ENCODE data around the gene UNC45A. TPM values are rescaled to one million over a fixed set of nuclear protein-coding genes. Genes with fewer than 3 reads are reported as not detected.

Gene UNC45A
- polyA plus RNA-seq, 1 experiment = 63.3 TPM

DNA sequence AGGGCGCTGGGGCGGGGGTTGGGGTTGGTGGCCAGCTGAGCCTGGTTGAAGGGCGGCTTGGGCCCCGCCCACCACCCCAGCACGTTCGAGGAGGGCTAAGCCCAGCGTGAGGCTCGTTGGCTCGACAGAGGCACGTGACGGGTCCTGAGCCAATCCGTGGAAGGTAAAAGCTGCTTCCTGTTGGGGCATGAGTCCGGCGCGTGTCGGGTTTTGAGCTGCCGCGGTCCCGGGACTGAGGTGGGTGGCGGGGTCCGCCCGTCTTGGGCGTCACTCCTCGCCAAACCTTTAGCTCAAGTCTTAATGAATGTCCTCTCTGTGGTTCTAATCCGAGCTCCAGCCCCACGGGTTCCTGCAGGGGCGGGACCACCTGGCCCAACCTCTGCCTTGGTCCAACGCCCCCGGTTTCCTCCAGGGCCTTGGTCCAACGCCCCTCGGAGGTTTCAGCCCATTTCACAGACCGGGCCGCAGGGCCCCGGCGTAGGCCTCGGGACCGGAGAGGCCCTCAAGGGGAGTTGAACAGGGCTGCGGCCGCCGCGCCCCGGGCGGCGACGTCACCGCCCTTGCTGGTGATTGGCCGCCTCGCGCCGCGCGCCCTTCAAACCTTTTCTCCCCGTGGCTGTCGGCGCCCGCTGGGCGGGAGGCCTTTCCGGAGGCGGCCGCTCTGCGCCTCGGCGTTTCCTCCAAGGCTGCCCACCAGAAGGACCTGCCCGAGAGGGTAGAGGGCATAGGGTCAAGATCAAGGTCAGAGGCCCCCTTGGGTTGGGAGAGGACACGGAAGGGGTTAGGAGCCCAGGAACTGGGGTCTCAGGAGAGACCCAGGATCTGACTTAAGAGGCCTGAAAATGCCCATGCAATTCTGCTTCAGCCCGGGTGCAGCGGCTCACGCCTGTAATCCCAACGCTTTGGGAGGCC, 19.9 kb downstream of the UNC45A start, which contains the start of gene RCCD1:
RCCD1 (plus strand) TSS at position 173 of the 912 bp plus-strand sequence. CDS start 1,851 bp downstream, outside the sequence.
- POLR2A ChIA-PET = interaction anchor here (0.7 to 2.4 kb wide), 5 partner anchors 11 to 317 kb away, joined by 3 to 26 read pairs (median 6); partner anchors contain the start of gene UNC45A
- Histone ChIP-seq H3K27me3 (ENCODE audit: control insufficient read depth, insufficient read depth, low read length) (no peaks in the 10 kb centered on the region), H3K4me3 (ENCODE audit: low read depth, low read length) (peak within 1 kb of the TSS; percentile 84), H3K27ac (ENCODE audit: low read depth, low read length) (peak within 1 kb of the TSS; percentile 86), H3K9me3 (ENCODE audit: control insufficient read depth, insufficient read depth, low read length) (peaks cover 3% of the 10 kb centered on the region; the same call in 1 of the 2 replicates)
- DNase-seq (ENCODE audit: low read depth, low spot score) = peak; percentile 84
- TF ChIP-seq, protein P1, sequence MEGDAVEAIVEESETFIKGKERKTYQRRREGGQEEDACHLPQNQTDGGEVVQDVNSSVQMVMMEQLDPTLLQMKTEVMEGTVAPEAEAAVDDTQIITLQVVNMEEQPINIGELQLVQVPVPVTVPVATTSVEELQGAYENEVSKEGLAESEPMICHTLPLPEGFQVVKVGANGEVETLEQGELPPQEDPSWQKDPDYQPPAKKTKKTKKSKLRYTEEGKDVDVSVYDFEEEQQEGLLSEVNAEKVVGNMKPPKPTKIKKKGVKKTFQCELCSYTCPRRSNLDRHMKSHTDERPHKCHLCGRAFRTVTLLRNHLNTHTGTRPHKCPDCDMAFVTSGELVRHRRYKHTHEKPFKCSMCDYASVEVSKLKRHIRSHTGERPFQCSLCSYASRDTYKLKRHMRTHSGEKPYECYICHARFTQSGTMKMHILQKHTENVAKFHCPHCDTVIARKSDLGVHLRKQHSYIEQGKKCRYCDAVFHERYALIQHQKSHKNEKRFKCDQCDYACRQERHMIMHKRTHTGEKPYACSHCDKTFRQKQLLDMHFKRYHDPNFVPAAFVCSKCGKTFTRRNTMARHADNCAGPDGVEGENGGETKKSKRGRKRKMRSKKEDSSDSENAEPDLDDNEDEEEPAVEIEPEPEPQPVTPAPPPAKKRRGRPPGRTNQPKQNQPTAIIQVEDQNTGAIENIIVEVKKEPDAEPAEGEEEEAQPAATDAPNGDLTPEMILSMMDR (IDR thresholded peaks at IDR 0.05; ENCODE audit: low read depth, low read length) = no peak
- CTCF ChIA-PET = interaction anchor here (0.6 to 8.7 kb wide), 10 partner anchors 10 to 672 kb away, joined by 3 to 157 read pairs (median 28); partner anchors contain the start of genes HDDC3 and UNC45A

GRCh38 chr15:90955624-90956273, 20.7 kb downstream of the UNC45A start:
- Histone ChIP-seq H3K27me3 (ENCODE audit: control insufficient read depth, insufficient read depth, low read length) (no peaks in the 10 kb centered on the region), H3K27ac (ENCODE audit: low read depth, low read length) (no peak overlapping the region), H3K9me3 (ENCODE audit: control insufficient read depth, insufficient read depth, low read length) (peaks cover 3% of the 10 kb centered on the region; the same call in 1 of the 2 replicates), H3K4me3 (ENCODE audit: low read depth, low read length) (peak overlapping the region; percentile 84; the same call in 1 of the 2 replicates)
- POLR2A ChIA-PET = interaction anchor here (1.3 kb wide), 1 partner anchor 316 kb away, joined by 6 read pairs; no protein-coding TSS in a partner anchor
- CTCF ChIA-PET = interaction anchor here (0.6 to 8.7 kb wide), 34 partner anchors 9 to 1969 kb away, joined by 3 to 157 read pairs (median 10); partner anchors contain the start of genes HDDC3, PRC1 and UNC45A
- TF ChIP-seq, protein P1 (IDR thresholded peaks at IDR 0.05; ENCODE audit: low read depth, low read length) = no peak
- no peak for DNase-seq (ENCODE audit: low read depth, low spot score)

GRCh38 chr15:90956274-90957030, 21.4 kb downstream of the UNC45A start:
- H3K4me3 ChIP-seq (ENCODE audit: low read depth, low read length) = peak overlapping the region; percentile 66
- ChIA-PET CTCF (interaction anchor here (0.6 to 8.7 kb wide), 54 partner anchors 8 to 1970 kb away, joined by 3 to 157 read pairs (median 6); partner anchors contain the start of genes HDDC3, PRC1, UNC45A and VPS33B), POLR2A (interaction anchor here (1.3 kb wide), 1 partner anchor 315 kb away, joined by 6 read pairs; no protein-coding TSS in a partner anchor)
- no peak overlapping the region for H3K27ac ChIP-seq (ENCODE audit: low read depth, low read length)
- TF ChIP-seq, protein P1 (IDR thresholded peaks at IDR 0.05; ENCODE audit: low read depth, low read length) = peak; percentile 79
- peaks cover 3% of the 10 kb centered on the region; the same call in 1 of the 2 replicates for H3K9me3 ChIP-seq (ENCODE audit: control insufficient read depth, insufficient read depth, low read length)
- H3K27me3 ChIP-seq (ENCODE audit: control insufficient read depth, insufficient read depth, low read length) = no peaks in the 10 kb centered on the region
- DNase-seq (ENCODE audit: low read depth, low spot score) = peak; percentile 13

DNA sequence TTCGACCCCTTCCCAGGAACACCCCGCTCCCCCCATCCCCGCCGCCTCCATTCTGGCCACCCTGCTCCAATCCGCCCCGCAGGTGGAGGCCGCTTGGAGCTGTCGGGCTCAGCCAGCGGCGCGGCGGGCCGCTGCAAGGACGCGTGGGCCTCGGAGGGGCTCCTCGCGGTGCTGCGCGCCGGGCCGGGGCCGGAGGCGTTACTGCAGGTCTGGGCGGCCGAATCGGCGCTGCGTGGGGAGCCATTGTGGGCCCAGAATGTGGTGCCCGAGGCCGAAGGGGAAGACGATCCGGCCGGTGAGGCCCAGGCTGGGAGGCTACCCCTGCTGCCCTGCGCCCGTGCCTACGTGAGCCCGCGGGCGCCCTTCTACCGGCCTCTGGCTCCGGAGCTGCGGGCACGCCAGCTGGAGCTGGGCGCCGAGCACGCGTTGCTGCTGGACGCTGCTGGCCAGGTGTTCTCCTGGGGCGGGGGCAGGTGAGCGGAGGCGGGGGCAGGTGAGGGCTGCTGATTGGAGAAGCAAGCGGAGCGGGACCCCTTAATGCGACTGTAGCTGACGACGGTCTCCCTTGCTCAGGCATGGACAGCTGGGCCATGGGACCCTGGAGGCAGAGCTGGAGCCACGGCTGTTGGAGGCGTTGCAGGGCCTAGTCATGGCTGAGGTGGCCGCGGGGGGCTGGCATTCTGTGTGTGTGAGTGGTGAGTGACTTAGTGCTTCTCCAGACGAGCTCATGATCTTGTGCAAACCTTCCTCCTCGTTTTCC, 22.1 kb downstream of the UNC45A start:
- Histone ChIP-seq H3K27ac (ENCODE audit: low read depth, low read length) (no peak overlapping the region), H3K27me3 (ENCODE audit: control insufficient read depth, insufficient read depth, low read length) (no peaks in the 10 kb centered on the region)
- CTCF ChIA-PET = interaction anchor here (0.6 to 8.7 kb wide), 45 partner anchors 8 to 1034 kb away, joined by 3 to 157 read pairs (median 6); partner anchors contain the start of genes HDDC3, PRC1, UNC45A and VPS33B

More for the DNA sequence above, 22.1 kb downstream of the UNC45A start:
- TF ChIP-seq, protein P1 (IDR thresholded peaks at IDR 0.05; ENCODE audit: low read depth, low read length) = no peak
- Histone ChIP-seq H3K4me3 (ENCODE audit: low read depth, low read length) (peak overlapping the region; percentile 66), H3K9me3 (ENCODE audit: control insufficient read depth, insufficient read depth, low read length) (peaks cover 3% of the 10 kb centered on the region; the same call in 1 of the 2 replicates)
- POLR2A ChIA-PET = no interaction called here
- no peak for DNase-seq (ENCODE audit: low read depth, low spot score)
